ENCODE data around the gene GDAP1L1.

DNA sequence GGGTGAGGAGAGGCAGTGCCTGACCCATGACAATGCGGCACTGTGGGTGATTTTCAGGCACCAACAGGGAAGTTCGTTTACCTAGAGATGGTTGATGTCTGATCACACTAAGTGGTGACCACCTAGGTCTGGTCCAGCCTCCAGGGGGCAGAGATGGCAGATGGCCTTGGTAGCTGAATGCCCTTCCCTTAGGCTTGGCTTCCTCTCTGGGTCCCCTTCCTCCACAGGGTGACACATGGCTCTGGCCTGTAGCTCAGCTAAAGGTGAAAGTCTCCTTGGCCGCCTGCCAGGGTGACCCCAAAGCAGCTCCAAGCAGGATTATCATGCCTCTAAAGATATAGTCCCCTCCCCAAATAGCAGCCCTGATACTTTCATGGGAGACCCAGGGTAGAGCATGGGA, 6.4 kb downstream of the GDAP1L1 start:
- no peak for TF ChIP-seq ZFX (IDR thresholded peaks at IDR 0.05)
- TF ChIP-seq, protein P1, sequence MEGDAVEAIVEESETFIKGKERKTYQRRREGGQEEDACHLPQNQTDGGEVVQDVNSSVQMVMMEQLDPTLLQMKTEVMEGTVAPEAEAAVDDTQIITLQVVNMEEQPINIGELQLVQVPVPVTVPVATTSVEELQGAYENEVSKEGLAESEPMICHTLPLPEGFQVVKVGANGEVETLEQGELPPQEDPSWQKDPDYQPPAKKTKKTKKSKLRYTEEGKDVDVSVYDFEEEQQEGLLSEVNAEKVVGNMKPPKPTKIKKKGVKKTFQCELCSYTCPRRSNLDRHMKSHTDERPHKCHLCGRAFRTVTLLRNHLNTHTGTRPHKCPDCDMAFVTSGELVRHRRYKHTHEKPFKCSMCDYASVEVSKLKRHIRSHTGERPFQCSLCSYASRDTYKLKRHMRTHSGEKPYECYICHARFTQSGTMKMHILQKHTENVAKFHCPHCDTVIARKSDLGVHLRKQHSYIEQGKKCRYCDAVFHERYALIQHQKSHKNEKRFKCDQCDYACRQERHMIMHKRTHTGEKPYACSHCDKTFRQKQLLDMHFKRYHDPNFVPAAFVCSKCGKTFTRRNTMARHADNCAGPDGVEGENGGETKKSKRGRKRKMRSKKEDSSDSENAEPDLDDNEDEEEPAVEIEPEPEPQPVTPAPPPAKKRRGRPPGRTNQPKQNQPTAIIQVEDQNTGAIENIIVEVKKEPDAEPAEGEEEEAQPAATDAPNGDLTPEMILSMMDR (conservative IDR thresholded peaks at IDR 0.05) = no peak
